Measurements from ENCODE around the gene MCU. TPM values are rescaled to one million over a fixed set of nuclear protein-coding genes. Genes with fewer than 3 reads are reported as not detected.
"Not testable (repeated sequence)": the region's sequence is repeated elsewhere in the genome, so short reads cannot be mapped to it uniquely, and the experiment has no call there.

The MCU gene
- total RNA-seq, 1 experiment from 2014 or later, result 19.2 TPM

GRCh38 chr10:72765051-72765745 lies 73.3 kb downstream of the MCU start:
- intact Hi-C loops (cut with micrococcal nuclease), result no loop called here
- Mint-ChIP-seq H3K27me3 (ENCODE audit: insufficient read depth, unreplicated experiment) (no peaks in the 10 kb centered on the region), H3K36me3 (ENCODE audit: insufficient read depth, unreplicated experiment) (no peaks in the 10 kb centered on the region), H3K27ac (ENCODE audit: low read depth, unreplicated experiment) (peak overlapping the region; percentile 90), H3K4me1 (ENCODE audit: insufficient read depth, unreplicated experiment) (peaks cover 25% of the 10 kb centered on the region), H3K9me3 (ENCODE audit: unreplicated experiment) (no peaks in the 10 kb centered on the region), H3K4me3 (ENCODE audit: unreplicated experiment) (no peak overlapping the region)
- no peak for TF ChIP-seq CTCF (IDR thresholded peaks at IDR 0.05; ENCODE audit: unreplicated experiment)
- POLR2A ChIA-PET, result interaction anchor here (0.7 to 1.3 kb wide), 2 partner anchors 38 to 45 kb away, joined by 3 to 5 read pairs; no protein-coding TSS in a partner anchor
- BruUV-seq (replicated peaks), result no TSS peak
- CTCF ChIA-PET, result no interaction called here
- DNase-seq (ENCODE audit: unreplicated experiment), result peak; percentile 22

- CTCF ChIA-PET; H3K4me3 Mint-ChIP-seq (ENCODE audit: unreplicated experiment); DNase-seq (ENCODE audit: unreplicated experiment); H3K36me3 Mint-ChIP-seq (ENCODE audit: insufficient read depth, unreplicated experiment); intact Hi-C loops (cut with micrococcal nuclease); H3K27ac Mint-ChIP-seq (ENCODE audit: low read depth, unreplicated experiment); BruUV-seq (replicated peaks); H3K27me3 Mint-ChIP-seq (ENCODE audit: insufficient read depth, unreplicated experiment); H3K4me1 Mint-ChIP-seq (ENCODE audit: insufficient read depth, unreplicated experiment); H3K9me3 Mint-ChIP-seq (ENCODE audit: unreplicated experiment): not testable (repeated sequence)
- POLR2A ChIA-PET, result interaction anchor here (0.6 kb wide), 1 partner anchor 91 kb away, joined by 3 read pairs; no protein-coding TSS in a partner anchor
Measured at GRCh38 chr10:72771195-72771594, 79.3 kb downstream of the MCU start.

- Mint-ChIP-seq H3K36me3 (ENCODE audit: insufficient read depth, unreplicated experiment) (peaks cover 7% of the 10 kb centered on the region), H3K27me3 (ENCODE audit: insufficient read depth, unreplicated experiment) (no peaks in the 10 kb centered on the region), H3K4me1 (ENCODE audit: insufficient read depth, unreplicated experiment) (no peaks in the 10 kb centered on the region), H3K4me3 (ENCODE audit: unreplicated experiment) (no peak overlapping the region), H3K27ac (ENCODE audit: low read depth, unreplicated experiment) (no peak overlapping the region), H3K9me3 (ENCODE audit: unreplicated experiment) (peaks cover 8% of the 10 kb centered on the region)
- ChIA-PET CTCF (no interaction called here), POLR2A (no interaction called here)
- intact Hi-C loops (cut with micrococcal nuclease), result no loop called here
- BruUV-seq (replicated peaks), result no TSS peak
- TF ChIP-seq CTCF (IDR thresholded peaks at IDR 0.05; ENCODE audit: unreplicated experiment), result no peak
- DNase-seq (ENCODE audit: unreplicated experiment), result no peak
Measured at GRCh38 chr10:72772031-72772430, 80.1 kb downstream of the MCU start.

GRCh38 chr10:72779874-72780273 lies 87.9 kb downstream of the MCU start:
- peaks cover 22% of the 10 kb centered on the region for H3K4me1 Mint-ChIP-seq (ENCODE audit: insufficient read depth, unreplicated experiment)
- intact Hi-C loops (cut with micrococcal nuclease), result no loop called here
- ChIA-PET POLR2A (interaction anchor here (0.6 kb wide), 1 partner anchor 11 kb away, joined by 3 read pairs; no protein-coding TSS in a partner anchor), CTCF (no interaction called here)
- H3K36me3 Mint-ChIP-seq (ENCODE audit: insufficient read depth, unreplicated experiment), result peaks cover 13% of the 10 kb centered on the region
- TF ChIP-seq CTCF (IDR thresholded peaks at IDR 0.05; ENCODE audit: unreplicated experiment), result no peak
- no peaks in the 10 kb centered on the region for H3K27me3 Mint-ChIP-seq (ENCODE audit: insufficient read depth, unreplicated experiment)
- BruUV-seq (replicated peaks), result no TSS peak
- no peak overlapping the region for H3K27ac Mint-ChIP-seq (ENCODE audit: low read depth, unreplicated experiment)
- no peaks in the 10 kb centered on the region for H3K9me3 Mint-ChIP-seq (ENCODE audit: unreplicated experiment)
- H3K4me3 Mint-ChIP-seq (ENCODE audit: unreplicated experiment), result no peak overlapping the region
- DNase-seq (ENCODE audit: unreplicated experiment), result no peak

Measured in MCF 10A (cell line).